C4-2B (cell line): ENCODE results near the gene NCKAP5.

Source experiments
- ZFX ChIP-seq: fragments of 450-650 bp; IDR thresholded peaks from 2 replicates; pipeline ENCODE4 v1.6.1; 2017
- TF ChIP-seq, protein P1 (sequence below): fragments of 450-650 bp; conservative IDR thresholded peaks from 2 replicates; pipeline ENCODE4 v1.5.1; 2017; ENCODE audit warnings: mild to moderate bottlenecking

DNA sequence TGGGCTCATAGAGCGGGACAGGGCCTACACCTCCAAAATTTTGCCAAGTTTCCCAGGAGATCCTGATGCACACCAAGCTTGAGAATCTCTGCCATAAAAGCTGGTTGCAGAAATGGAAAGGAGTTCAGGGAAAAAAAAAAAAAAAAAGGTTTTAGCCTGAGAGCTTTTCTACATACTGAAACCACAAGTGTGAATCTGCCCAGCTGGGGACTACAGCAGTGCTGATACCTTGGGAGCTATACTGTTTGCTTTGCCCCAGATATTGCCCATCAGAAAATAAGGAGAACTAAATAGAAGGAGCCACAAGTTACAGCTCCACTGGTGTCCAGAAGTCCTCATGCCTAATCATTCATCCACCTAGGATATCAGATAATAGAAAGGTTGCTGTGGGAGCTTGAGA lies 38.4 kb upstream of the NCKAP5 start:
- TF ChIP-seq, protein P1, sequence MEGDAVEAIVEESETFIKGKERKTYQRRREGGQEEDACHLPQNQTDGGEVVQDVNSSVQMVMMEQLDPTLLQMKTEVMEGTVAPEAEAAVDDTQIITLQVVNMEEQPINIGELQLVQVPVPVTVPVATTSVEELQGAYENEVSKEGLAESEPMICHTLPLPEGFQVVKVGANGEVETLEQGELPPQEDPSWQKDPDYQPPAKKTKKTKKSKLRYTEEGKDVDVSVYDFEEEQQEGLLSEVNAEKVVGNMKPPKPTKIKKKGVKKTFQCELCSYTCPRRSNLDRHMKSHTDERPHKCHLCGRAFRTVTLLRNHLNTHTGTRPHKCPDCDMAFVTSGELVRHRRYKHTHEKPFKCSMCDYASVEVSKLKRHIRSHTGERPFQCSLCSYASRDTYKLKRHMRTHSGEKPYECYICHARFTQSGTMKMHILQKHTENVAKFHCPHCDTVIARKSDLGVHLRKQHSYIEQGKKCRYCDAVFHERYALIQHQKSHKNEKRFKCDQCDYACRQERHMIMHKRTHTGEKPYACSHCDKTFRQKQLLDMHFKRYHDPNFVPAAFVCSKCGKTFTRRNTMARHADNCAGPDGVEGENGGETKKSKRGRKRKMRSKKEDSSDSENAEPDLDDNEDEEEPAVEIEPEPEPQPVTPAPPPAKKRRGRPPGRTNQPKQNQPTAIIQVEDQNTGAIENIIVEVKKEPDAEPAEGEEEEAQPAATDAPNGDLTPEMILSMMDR: no peak
- no peak for TF ChIP-seq ZFX
